ENCODE data around the gene GFRA3.

Gene GFRA3

DNA sequence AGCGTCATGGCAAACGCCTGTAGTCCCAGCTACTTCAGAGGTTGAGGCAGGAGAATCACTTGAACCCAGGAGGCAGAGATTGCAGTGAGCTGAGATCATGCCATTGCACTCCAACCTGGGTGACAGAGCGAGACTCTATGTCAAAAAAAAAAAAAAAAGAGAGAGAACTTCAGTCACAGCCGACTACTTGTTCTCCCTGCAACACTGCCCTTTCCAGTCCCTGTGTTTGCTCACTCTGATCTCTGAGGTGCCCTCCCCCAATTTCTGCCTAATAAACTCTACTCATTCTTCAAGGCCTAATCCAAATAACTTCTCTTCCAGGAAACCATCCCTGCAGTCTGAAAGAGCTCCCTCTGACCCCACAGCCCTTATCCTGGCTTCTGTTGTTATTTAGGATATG, 28.1 kb downstream of the GFRA3 start:
- no peak for DNase-seq

DNA sequence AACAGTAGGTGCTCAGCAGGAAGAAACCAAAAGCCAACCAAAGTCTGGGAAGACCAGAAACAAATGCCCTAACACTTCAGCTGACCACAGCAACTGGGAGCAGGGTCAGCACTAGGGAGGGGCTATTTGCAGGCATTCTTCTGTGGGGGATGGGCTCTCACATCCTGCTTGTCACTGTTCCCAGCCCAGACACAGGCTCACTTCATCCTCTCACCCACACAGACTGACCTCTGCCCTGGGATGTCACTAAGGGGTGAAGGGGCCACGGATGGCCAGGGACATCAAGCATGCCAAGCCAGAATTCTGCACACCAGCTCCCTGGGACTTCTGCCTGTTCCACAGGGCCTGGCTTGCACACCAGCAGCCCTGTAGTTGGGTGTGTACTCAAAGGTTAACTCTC, 28.7 kb downstream of the GFRA3 start:
- no peak for DNase-seq

DNA sequence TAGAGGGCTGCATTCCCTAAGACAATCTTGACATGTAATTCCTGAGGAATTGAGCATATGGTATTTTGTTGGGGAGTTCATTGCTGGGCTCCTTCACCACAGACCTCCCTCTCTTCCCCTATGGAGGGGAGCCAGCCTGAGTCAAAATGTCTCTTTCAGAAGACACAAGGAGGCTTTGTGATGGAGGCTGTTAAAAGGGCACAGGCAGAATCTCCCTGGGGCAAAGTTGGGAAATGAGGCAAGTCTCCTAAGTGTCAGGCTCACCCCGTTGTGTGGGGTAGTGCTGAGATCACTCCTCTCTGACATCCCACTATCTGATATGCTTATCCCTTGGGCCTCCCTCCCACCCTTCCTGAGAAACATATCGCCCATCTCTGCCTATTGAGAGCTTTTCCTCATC, 30.6 kb downstream of the GFRA3 start:
- no peak for DNase-seq

DNA sequence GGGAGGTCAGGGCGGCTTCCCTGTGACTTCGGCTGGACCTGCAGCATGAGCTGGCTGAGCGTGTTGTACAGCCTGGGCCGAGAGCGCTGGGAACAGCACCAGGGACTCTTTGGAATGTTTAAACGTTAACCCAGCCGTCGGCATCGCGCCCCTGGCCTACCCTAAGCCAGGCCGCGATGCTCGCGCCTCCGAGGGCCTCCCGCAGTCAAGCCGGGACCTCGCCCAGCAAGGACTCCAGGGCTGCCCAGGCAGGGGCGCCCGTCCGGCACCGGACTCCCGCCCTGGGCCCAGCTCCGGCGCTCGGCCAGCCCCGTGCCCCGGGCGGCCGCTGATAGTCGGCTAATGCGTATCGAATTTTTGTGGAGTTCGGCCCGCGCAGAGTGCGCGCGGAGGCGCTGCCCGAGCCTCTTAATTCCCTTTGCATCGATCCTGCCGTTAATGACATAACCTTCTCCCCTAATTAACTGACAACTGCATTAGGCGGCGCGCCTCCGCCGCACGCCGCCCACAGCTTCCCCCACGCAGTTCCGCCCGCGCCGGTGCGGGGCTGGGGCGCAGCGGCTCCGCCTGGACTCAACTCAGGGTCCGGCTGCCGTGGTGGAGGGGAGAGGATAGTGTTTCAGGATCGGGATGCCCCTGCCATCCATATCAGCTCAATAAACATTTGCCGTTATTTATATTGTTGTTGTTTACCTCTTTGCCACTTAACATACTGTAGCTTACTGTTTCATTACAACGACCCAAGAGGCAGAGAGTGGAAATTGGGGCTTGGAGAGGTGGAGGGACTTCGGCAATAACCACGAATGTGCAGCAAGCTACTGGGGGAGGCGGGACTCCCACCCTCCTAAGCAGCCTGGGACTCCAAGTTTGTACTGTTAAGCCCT, 32.5 kb downstream of the GFRA3 start:
- DNase-seq, result no peak

DNA sequence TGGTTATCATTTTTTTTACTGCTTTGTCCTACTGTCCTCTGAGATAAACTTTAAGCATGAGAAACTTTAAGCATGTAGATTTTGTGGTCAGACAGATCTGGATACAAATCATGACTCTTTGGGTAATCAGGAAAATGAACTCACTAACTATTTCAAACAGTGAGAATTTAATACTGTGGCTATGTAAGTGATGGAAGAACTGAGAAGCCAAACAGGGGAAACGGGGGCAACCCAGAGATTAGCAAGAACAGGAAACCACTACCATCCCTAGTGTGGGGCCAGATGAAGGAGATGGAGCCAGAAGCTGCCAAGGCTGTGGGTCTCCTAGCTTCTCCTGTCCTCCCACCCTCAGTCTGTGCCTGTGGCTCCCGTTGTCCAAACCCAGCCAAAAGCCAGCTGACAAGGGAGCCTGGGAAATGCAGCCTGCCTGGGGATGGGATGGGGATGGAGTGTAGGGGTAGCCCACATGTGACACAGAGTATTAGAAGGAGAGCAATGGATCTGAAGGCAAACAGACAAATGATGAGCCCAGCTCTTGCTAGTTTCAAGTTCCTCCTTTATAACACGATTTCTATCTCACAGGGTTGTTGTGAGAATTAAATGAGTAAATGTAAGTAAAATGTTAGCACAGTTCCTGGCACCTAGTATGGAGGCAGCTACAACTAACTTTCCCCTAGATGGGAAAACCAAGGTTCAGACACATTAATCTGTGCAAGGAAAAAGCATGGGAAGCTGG, 33.6 kb downstream of the GFRA3 start:
- no peak for DNase-seq

DNA sequence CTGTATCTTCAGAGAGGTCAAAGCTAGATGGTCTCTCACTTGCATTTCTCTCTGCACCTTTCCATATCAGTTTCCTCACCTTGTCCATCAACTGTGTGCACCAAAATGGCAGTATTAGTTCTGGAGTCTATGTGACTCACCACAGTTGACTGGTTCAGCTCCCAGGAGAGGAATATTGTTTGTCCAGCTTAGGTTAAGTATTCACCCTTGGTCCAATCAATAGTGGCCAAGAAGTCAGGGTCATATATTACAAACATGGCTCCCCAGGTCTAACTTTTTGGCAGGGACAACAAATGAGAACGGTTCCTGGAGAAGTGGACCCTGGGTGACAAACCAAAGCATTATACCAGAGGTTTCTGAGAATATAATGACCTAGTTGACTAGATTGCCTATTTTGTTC, 36.4 kb downstream of the GFRA3 start:
- no peak for DNase-seq

DNA sequence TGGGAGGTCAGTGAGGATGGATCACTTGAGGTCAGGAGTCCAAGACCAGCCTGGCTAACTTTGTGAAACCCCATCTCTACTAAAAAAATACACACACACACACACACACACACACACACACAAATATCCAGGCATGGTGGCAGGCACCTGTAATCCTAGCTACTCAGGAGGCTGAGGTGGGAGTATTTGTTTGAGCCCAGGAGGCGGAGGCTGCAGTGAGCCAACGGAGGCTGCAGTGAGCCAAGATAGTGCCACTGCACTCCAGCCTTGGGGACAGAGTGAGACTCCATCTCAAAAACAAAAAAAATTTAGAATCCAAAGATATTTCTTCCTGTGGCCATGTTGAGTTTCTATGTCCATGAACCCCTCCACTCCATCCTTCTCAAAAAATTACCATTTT, 39.8 kb downstream of the GFRA3 start:
- no peak for DNase-seq

DNA sequence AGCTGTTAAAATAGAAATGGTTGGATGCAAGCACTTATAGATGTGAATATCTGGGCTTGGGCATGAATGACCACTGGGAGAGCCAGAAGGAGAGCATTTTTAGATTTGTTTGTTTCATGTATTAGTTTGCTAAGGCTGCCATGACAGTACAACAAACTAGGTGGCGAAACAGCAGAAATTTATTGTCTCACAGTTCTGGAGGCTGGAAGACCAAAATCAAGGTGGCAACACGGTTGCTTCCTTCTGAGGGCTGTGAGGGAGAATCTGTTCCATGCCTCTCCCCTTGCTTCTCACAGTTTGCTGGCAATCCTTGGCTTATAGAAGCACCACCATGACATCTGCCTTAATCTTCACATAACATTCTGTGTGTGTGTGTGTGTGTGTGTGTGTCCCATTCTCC, 41.1 kb downstream of the GFRA3 start:
- DNase-seq, result no peak

DNA sequence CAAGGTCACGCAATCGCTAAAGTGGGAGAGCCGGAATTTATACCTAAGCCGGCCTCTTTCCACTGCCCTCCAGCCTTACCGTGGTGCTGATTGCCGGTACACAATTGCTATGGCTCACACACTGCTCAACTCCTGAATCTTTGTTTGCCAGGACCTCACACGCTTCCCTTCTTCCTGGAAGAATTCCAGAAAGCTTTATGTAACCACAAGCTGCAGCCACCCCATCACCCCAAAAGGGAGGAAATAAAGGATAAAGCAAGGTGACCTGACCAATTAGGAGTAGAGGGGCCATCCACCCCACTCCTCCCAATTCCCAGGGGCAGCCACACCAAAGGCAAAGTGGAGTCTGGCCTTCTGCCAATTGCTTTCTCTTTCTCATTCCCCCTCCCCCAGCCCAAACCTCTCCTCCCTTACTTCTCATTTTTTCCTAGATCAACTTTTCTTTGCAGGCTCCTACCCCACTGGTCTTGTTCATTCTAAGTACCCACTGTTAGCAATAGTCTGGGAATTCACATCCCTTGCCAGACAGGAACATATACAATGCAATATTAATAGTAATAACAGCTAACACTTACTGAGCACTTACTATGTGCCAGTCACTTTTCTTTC, 43.3 kb downstream of the GFRA3 start:
- no peak for DNase-seq

DNA sequence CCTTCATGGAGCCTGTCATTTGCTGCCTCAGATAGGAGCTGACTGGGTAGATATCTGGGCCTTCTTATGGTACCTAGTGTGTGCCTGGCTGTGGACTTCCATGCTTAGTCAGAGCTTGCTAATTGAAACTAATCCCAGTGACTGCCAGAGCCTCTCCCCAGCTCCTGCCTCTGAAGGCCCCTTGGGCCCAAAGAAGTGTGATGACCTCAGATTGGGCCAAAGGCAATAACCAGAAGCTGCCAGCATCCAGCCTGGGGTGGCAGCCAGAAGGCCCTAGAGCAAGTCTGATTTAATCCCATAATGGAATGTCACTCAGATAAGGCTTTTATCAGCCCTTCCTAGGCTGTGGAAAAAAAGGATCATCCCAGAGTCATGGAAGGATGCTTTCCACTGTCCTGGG, 44.2 kb downstream of the GFRA3 start:
- DNase-seq, result no peak

DNA sequence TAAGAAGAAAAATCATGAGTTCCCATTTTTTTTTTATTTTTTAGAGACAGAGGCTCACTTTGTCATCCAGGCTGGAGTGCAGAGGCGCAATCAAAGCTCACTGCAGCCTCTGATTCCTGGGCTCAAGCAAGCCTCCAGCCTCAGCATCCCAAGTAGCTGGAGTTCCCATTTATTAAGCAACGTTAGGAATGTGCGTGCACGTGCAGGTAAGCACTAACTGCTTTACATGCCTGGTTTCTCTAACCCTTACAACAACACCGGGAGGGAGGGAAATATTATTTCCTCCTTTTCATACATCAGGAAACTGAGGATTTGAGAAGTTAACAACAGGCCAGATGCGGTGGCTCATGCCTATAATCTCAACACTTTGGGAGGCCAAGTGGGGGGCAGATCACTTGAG, 45.0 kb downstream of the GFRA3 start:
- DNase-seq, result no peak

DNA sequence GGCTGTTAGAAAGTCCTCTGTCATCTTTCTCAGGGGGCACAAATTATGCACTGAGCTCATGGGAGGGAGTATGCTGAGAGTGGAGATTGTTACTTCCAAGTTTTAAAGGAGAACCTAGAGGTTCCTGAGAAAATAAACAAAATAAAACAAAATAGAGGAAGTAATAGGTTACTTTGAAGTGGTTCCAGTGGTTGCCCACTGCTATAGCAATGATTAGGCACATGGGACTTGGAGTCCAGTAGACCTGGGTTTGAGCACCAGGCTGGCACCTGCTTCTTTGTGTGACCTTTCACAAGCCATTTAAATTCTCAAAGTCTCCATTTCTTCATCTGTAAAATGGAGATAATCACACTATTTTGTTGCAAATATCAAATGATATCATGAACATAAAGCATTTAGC, 47.5 kb downstream of the GFRA3 start:
- no peak for DNase-seq

DNA sequence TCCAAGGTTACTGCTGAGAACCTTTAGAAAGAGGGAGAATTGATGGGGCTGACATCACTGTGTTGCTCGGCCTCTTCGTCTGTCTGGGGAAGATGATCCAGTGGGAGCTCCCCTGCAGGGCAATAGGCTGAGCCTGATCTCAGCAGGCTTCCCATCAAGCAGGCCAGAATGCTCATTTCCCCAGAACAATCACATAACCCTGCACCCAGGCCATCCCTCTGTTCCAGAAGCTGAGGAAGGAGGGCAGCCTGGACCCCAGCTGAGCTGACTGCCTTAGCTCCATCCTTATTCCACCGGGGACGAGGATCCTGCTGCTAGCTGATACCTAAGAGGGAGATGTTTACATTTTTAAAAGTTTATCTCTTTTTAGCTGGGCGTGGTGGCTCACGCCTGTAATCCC, 49.7 kb downstream of the GFRA3 start:
- no peak for DNase-seq

DNA sequence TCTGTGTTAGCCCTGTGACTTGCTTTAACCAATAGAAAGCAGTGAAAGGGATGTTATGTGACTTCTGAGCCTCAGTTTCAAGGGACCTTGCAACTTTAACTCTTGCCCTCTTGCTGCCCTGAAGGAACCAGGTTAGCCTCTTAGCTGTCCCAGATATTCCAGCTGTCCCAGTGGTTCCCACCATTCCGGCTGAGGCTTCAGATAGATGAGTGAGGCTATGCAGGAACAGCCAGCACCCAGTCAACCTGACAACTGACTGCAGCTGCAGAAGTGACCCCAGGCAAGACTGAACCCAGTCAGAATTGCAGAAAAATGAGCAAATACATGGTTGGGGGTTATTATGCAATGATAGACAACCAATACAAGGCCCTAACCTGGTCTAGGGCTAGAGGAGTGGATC, 50.9 kb downstream of the GFRA3 start:
- DNase-seq, result no peak

DNA sequence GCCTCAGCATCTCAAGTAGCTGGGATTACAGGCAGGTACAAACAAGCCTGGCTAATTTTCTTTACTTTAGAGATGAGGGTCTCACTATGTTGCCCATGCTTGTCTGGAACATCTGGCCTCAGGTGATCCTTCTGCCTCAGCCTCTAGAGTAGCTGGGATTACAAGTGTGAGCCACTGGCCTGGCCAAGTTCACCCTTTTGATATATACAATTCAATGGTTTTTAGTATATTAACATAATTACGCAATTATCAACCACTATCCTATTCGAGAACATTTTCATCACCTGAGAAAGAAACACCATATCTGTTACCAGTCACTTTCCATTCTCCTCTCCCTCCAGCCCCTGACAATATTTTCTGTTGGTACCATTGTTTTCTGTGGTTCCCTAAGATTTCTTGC, 57.6 kb downstream of the GFRA3 start:
- DNase-seq, result no peak

DNA sequence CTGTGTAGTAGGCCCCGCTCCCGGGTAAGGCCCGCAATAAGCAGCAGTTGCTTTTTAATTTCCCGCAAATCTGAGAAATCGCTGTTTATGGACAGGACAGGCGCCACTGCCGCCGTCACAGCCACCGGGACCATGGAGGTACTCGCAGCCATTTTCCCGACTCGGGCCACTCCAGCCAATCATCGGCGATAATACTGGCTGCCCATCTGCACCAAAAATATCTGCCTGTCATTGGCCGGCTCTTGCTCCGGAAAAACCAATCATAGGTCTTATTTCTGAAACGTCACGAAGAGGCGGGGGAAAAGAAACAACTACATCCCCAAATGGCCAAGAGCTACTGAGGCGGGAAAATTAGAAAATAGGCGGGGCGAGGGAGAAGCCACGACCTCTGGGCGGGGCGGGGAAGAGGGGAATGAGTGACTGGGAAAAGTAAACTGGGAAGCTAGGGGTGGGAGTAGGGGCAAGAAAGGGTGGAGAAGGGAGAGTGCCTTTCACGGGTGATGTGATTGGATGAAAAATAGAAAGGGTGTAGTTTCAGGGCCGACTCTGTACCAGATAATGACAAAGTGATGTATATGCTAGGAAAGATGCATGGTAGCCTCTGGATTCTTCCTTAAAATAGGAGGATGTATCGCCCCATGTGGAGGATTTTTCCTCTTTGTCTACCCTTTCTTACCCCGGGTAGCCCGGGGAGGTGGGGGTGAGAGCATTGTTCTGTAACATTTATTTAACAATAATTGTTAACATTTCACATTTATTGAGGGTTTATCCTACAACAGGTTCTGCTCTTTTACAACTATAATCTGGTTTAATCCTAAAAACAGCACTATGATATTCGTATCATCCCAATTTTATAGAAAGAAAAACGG, 61.0 kb downstream of the GFRA3 start, which contains the start of gene CDC23:
Gene CDC23 (minus strand): TSS at position 163 of the 869 bp plus-strand sequence. CDS start 11 bp downstream, at position 152.
- peak; percentile 97 for DNase-seq

DNA sequence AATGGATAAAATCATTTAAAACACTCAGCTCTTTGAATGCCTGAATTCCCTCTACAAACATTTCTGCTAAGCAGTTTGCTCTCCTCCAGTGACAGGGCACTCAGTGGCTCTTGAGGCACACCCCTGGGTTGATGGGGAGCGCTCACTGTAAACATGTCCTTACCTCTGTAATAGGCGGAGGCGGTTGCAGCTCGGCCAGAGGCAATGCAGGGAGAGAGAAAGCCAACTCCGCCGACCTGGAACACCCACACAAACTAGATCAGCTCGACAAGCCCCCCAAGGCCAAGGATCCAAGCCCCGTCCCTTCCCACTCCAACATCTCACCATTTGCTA, 61.6 kb downstream of the GFRA3 start:
- no peak for DNase-seq

DNA sequence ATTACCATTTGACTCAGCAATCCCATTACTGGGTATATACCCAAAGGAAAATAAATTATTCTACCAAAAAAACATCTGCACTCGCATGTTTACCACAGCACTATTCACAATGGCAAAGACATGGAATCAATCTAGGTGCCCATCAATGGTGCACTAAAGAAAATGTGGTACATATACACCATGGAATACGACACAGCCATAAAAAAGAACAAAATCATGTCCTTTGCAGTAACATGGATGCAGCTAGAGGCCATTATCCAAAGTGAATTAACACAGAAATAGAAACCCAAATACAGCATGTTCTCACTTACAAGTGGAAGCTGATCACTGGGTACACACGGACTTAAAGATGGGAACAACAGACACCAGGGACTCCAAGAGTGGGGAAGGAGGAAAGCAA, 63.4 kb downstream of the GFRA3 start:
- DNase-seq, result no peak

Measured in AML-193 (cell line).